Epidermal melanocyte (primary cell): ENCODE measurements around the gene HDAC3.

Source experiments
- DNase-seq: peaks from one replicate; pipeline ENCODE4 v3.0.0; 2011; ENCODE audit warnings: low spot score; ENCODE audit not compliant: insufficient read length

Gene HDAC3

DNA sequence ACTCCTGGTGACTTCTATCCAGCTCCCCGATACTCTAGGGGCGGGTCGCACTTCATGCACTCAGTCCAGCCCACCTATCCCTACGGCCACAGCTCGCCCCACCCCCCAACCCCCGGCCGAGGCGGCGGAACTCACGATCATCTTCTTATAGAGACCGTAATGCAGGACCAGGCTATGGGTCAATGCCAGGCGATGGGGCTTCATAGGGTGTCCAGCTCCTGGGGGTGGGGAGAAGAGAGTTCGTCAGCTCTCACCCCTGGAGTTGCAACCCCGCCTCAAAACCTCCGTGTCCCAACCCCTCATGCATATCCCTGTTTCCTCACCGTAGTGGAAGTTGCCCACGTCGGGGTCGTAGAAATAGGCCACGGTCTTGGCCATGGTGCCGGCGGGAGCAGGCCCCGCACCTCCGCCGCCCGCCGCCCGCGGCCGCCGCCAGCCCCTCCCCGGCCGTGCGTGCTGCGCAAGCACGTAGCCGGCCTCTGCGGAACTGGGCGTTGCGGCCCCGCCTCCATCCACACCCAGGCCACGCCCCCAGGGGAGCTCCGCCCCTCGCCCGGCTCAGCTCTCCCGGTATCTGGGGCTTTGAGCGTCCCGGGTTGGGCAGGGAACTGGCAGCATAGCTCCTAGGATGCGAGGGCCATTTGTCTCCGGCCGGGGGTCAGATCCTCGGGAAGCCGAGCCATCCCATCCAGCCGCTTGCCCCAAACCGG, at the start of gene HDAC3, which contains the start of gene RELL2:
Gene HDAC3, minus strand, starts transcription at position 437 of the 710 bp plus-strand sequence. Its CDS starts 59 bp downstream, at position 378.
Gene RELL2, plus strand, starts transcription at position 585 of the 710 bp plus-strand sequence. CDS start 1,229 bp downstream, outside the sequence.
- DNase-seq = peak; percentile 96

GRCh38 chr5:141685591-141685990, 48.9 kb upstream of the HDAC3 start:
- DNase-seq = no peak

GRCh38 chr5:141683596-141684141, 47.0 kb upstream of the HDAC3 start:
- no peak for DNase-seq

GRCh38 chr5:141681695-141682641, 45.3 kb upstream of the HDAC3 start, which contains the start of gene ARAP3:
TSS of gene ARAP3 (minus strand) at chr5:141682230. CDS start at chr5:141680486, 1,744 bp downstream.
- DNase-seq = peak; percentile 81

GRCh38 chr5:141681295-141681694, 44.6 kb upstream of the HDAC3 start:
- no peak for DNase-seq

- peak; percentile 48 for DNase-seq
Observed at GRCh38 chr5:141680751-141681201, 44.1 kb upstream of the HDAC3 start.

DNA sequence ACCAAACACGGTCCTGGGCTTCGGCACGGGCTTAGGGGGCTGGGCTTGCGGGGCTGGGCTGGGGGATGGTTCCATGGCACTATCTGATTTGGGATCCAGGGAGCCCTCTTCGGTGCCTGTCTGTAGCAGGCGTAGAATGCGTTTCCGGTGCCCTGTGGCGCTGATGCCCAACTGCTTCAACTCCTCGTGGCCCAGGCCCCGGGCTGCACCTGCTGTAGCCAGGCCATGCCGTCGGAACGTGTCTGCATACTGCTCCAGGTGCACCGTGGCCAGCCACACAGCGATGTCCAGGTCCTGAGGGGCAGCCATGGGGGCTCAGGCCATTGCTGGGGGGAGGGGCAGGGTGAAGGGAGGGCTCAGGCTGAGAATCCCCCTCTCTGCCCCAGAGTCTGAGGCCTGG, 43.5 kb upstream of the HDAC3 start:
- no peak for DNase-seq

GRCh38 chr5:141677415-141677814, 40.8 kb upstream of the HDAC3 start:
- no peak for DNase-seq

DNA sequence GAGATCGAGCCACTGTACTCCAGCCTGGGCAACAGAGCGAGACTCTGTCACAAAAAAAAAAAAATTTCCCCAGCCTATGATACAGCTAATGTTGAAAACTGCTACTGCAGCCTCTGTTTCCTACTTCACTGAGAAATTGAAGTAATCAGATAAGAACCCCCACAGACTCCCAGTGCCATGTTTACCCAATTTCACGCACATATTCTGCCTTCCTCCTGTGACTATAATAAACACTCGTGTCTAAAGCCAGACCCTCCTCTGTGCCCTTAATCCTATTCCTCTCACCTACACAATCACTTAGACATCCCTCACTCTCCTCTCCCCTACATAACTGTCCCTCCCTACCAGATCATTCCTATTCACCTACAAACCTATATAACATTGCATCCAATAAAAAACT, 39.0 kb upstream of the HDAC3 start:
- DNase-seq = no peak

DNA sequence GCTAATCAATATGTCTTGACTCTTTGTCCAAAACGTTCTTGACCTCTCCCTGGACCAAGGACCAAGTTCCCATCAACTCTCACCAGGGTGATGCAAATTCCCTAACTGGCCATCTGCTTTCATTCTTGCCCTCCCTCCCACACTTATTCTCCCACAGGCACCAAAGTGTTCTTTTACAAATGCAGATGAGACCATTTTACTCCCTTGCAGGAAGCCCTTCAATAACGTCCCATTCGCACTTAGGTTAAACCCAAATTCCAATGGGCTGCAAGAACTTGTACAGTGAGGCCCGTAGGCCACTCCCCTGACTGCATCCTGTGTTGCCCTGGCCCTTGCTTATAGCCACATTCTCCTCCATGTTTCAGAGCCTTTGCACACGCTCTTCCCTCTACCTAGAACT, 38.1 kb upstream of the HDAC3 start:
- no peak for DNase-seq

- no peak for DNase-seq
Observed at GRCh38 chr5:141672841-141673813, 36.5 kb upstream of the HDAC3 start.

DNA sequence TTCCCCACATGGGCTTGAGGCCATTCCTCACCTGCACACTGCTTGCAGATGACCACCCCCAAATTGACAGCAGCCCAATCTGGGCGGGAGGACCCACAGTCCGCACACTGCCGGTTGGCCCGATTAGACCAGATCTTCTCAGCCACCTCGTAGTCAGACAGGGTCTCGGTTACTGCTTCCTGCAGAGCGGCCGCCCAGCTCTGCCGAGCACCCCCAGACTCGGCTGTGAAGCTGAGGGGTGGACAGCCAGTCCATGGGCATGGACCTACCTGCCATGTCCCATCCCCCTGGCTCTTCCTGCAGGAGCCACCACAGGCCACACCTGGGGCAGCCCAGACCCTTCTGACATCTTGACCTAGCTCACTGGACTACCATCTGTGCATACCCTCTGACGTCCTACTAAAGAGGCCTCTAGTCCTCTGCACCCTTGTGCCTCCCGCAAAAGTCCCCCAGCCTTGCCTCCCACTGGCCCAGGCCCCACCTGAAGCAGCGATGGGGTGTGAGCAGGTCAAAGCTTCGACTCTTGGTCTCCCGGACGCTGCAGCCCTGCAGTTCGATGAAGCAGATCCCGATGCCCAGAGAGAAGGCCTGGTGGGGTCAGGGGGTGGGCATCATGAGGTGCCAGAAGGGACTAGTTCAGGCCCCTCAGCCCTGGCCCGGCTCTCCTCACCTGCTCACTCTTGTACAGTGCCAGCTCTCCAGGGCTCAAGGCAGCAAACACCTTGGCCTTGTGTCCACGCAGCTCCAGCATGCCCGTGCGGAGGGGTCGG, 35.6 kb upstream of the HDAC3 start:
- DNase-seq = no peak

GRCh38 chr5:141669520-141669919, 32.9 kb upstream of the HDAC3 start:
- DNase-seq = no peak

- no peak for DNase-seq
Observed at GRCh38 chr5:141668601-141669265, 32.1 kb upstream of the HDAC3 start.

- no peak for DNase-seq
Observed at GRCh38 chr5:141665995-141666940, 29.6 kb upstream of the HDAC3 start.

DNA sequence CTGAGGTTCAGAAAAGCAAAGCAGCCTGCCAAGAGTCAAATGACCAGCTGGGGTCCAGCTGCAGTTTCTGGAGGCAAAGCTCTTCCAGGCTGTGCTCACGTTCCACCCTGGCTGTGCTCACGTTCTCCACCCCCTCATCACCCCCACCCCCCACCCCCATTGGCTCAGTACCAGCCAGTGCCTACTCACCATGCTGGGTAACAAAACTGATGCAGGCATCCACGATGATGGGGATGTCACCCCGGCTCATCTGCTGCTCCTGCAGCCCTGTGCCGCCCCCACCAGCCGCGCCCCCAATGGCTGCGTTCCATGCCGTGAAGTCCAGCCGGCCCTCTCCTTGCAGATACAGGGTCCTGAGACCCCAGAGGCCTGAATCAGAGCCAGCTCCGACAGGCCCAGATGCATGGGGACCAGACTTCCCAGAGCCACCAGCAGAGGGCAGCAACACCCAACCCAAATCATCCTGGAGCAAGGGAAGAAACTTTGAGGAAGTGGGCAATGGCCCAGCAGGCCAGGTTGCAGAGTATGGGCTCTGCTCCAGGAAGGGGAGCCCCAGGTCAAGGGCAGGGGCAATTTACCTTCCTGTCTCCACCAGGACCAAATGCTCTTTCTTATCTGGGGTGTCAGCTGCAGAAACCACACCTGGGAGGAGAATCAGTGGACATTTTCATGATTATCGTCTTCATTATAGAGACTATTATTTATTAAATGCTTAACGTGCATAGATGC, 28.2 kb upstream of the HDAC3 start:
- peak; percentile 92 for DNase-seq

- DNase-seq = peak; percentile 85
Observed at GRCh38 chr5:141663506-141663905, 26.9 kb upstream of the HDAC3 start.
